ENCODE data around the gene SGCD.

- TF ChIP-seq POLR2AphosphoS5 (IDR thresholded peaks at IDR 0.05; ENCODE audit: low read depth, low read length) (no peak), POLR2A (IDR thresholded peaks at IDR 0.05; ENCODE audit: low read depth, low read length) (no peak), TAF1 (IDR thresholded peaks at IDR 0.05; ENCODE audit: low read depth, low read length) (no peak)
These were observed 96.6 kb downstream of the SGCD start for GRCh38 chr5:156423597-156423996.

All from GM12891 (cell line).